GM19193 (cell line): ENCODE results near the gene UGT8.

Source experiments
- POLR2A ChIP-seq: IDR thresholded peaks from 4 replicates; pipeline ENCODE4 v1.6.1; 2011; ENCODE audit not compliant: insufficient read depth, insufficient read length; ENCODE audit errors: extremely low read depth

UGT8 gene

GRCh38 chr4:114659386-114660008 lies 60.9 kb downstream of the UGT8 start:
- no peak for TF ChIP-seq POLR2A

- no peak for TF ChIP-seq POLR2A
These were observed 64.5 kb downstream of the UGT8 start for GRCh38 chr4:114663083-114663482.

GRCh38 chr4:114668577-114668976 lies 70.0 kb downstream of the UGT8 start:
- no peak for TF ChIP-seq POLR2A

GRCh38 chr4:114673306-114673705 lies 74.7 kb downstream of the UGT8 start:
- TF ChIP-seq POLR2A = no peak

GRCh38 chr4:114674080-114674479 lies 75.5 kb downstream of the UGT8 start:
- TF ChIP-seq POLR2A = no peak

GRCh38 chr4:114677346-114677979 lies 78.9 kb downstream of the UGT8 start:
- no peak for TF ChIP-seq POLR2A

GRCh38 chr4:114684462-114684861 lies 85.9 kb downstream of the UGT8 start:
- TF ChIP-seq POLR2A = no peak

GRCh38 chr4:114688059-114688458 lies 89.5 kb downstream of the UGT8 start:
- TF ChIP-seq POLR2A = no peak

- no peak for TF ChIP-seq POLR2A
These were observed 92.0 kb downstream of the UGT8 start for GRCh38 chr4:114690571-114690970.

- TF ChIP-seq POLR2A = no peak
These were observed 93.3 kb downstream of the UGT8 start for GRCh38 chr4:114691865-114692264.

GRCh38 chr4:114692958-114693357 lies 94.4 kb downstream of the UGT8 start:
- no peak for TF ChIP-seq POLR2A

GRCh38 chr4:114694770-114695169 lies 96.2 kb downstream of the UGT8 start:
- no peak for TF ChIP-seq POLR2A

- no peak for TF ChIP-seq POLR2A
These were observed 99.6 kb downstream of the UGT8 start for GRCh38 chr4:114698231-114698630.

- no peak for TF ChIP-seq POLR2A
These were observed 102.9 kb downstream of the UGT8 start for GRCh38 chr4:114701491-114701890.

- no peak for TF ChIP-seq POLR2A
These were observed 118.8 kb downstream of the UGT8 start for GRCh38 chr4:114717432-114717831.

GRCh38 chr4:114725066-114725465 lies 126.5 kb downstream of the UGT8 start:
- no peak for TF ChIP-seq POLR2A

- TF ChIP-seq POLR2A = no peak
These were observed 128.9 kb downstream of the UGT8 start for GRCh38 chr4:114727461-114727860.
